ENCODE results near the gene RSRP1.

RSRP1 gene

DNA sequence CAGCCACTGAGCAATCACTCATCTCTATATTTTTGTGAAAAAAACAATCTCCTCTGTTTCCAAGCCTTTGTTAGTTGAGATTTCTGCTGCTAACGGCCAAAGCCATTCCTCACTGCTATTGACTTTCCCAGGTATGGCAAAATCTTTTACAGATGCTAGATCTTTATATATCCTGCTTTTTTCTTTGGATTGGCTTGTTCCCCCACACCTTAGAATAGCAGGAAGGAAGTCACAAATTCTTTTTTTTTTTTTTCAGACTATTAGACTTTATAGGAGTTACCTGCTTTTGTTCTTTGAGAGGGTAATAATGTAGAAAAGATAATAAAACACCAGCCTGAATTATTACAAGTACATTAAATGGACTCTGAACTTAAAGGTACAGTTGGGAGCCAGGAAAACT lies 39.2 kb downstream of the RSRP1 start:
- TF ChIP-seq ZNF274 (IDR thresholded peaks at IDR 0.05; ENCODE audit: low read depth, low read length) = no peak
- no peak overlapping the region for H3K4me3 ChIP-seq (ENCODE audit: low read length)

- TF ChIP-seq ZNF274 (IDR thresholded peaks at IDR 0.05; ENCODE audit: low read depth, low read length) = no peak
- H3K4me3 ChIP-seq (ENCODE audit: low read length) = no peak overlapping the region
These were observed 41.1 kb downstream of the RSRP1 start for GRCh38 chr1:25206201-25206600.

DNA sequence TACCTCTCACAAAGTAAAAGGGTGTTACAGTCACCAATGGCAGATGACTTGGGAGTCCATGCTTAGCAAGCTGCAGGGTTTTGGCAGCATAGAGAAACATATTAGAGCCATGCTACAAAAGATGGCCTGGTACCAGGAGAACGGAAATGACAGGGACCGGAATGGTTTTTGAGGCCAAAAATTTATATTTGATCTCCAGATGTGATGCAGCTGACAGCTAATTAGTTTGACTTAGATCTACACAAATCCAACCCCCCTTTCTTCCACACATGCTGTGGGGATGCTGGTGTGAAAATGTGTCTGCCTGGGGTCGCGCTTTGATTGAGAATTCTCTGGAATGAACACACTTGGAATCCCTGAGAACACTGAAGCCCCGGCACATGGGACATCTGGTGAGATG lies 41.5 kb downstream of the RSRP1 start:
- no peak overlapping the region for H3K4me3 ChIP-seq (ENCODE audit: low read length)
- TF ChIP-seq ZNF274 (IDR thresholded peaks at IDR 0.05; ENCODE audit: low read depth, low read length) = no peak

- H3K4me3 ChIP-seq (ENCODE audit: low read length) = no peak overlapping the region
- no peak for TF ChIP-seq ZNF274 (IDR thresholded peaks at IDR 0.05; ENCODE audit: low read depth, low read length)
These were observed 42.3 kb downstream of the RSRP1 start for GRCh38 chr1:25204797-25205480.

DNA sequence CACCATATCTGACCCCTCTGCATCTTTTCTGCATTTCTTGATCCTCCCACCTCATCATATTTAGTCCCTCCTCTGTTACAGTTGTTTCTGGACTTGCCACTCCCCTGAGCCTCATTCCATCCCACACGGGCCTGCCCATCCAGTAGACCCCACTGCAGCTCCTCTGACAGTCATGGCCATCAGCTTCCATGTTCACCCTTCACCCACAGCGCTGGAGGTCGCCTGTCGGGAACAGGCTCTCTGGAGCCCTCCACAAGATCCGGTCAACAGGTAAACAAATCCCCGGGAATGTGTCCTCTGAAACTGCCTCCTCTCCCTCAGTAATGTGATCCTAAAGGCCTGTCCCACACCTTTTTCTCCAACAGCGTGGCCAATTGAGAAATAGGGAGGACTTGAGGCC lies 46.2 kb downstream of the RSRP1 start:
- TF ChIP-seq ZNF274 (IDR thresholded peaks at IDR 0.05; ENCODE audit: low read depth, low read length) = no peak
- no peak overlapping the region for H3K4me3 ChIP-seq (ENCODE audit: low read length)

DNA sequence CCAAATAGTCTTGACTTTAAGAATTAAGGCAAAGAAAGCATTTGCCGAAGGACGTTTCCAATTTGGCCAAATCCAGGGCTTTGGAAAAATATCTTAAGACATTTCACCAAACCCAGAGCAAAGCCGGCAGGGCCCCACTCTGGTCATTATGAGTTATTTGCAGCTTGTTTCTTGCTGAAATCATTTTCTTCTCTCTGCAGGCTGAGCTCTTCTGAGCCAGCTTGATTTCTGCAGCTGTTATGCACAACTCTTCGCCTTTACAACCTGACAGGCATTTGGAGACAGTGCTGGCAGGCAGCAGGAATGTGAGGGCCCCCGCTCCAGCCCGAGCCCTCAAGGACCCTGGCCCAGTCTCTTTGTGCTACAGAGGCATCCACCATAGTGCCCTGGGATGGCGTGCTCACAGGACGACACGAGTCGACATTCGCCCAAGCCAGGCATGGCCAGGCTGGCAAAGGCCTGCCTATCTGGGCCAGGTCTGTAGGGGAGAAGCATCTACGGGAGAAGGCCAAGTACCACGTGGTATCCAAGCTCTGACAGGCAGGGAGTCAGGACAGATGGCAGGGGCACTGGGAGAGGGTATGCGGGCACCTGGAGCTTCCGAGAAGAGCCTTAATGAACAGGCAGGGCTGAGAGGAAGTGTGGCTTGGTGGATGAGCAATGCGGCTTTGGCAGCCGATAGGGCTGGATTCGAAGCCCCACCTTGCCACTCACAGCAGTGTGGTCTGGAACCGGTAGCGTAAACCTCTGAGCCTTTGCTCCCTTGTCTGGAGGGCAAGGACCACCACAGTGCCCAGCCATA lies 47.2 kb downstream of the RSRP1 start:
- no peak for TF ChIP-seq ZNF274 (IDR thresholded peaks at IDR 0.05; ENCODE audit: low read depth, low read length)
- no peak overlapping the region for H3K4me3 ChIP-seq (ENCODE audit: low read length)

GRCh38 chr1:25198663-25199252 lies 48.5 kb downstream of the RSRP1 start:
- TF ChIP-seq ZNF274 (IDR thresholded peaks at IDR 0.05; ENCODE audit: low read depth, low read length) = no peak
- H3K4me3 ChIP-seq (ENCODE audit: low read length) = no peak overlapping the region

DNA sequence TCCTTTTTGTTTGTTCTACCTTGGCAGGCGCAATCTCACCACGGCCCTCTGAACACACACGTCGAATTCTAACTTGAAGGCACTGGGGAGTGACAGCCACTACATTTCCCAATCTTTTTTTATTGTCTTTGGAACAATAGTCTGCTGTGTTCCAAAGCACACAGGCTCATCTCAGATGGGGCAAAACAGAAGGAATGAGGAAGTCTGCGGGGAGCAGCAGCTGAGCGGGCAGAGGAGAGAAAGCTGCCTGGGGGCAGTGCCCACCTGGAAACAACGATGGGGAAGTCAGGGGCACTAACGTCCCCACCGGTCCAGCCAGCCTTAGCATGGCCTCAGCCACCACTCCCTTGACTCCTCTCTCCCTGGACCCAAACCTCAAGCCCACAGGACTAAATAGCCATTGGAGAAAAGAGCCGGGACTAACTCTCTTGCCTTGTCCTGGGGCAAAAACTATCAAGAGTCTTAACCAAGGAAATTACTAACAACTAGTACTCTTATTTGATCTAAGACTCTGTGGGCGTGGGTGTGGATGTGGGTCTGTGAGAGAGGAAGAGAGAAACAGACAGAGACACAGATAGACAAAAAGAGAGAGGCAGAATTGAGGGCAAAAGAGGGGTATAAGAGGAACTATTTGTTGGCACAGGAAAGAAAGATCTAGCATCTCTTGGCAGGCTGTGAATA lies 49.1 kb downstream of the RSRP1 start:
- H3K4me3 ChIP-seq (ENCODE audit: low read length) = no peak overlapping the region
- TF ChIP-seq ZNF274 (IDR thresholded peaks at IDR 0.05; ENCODE audit: low read depth, low read length) = no peak

GRCh38 chr1:25197235-25197975 lies 49.8 kb downstream of the RSRP1 start:
- H3K4me3 ChIP-seq (ENCODE audit: low read length) = no peak overlapping the region
- no peak for TF ChIP-seq ZNF274 (IDR thresholded peaks at IDR 0.05; ENCODE audit: low read depth, low read length)

- no peak for TF ChIP-seq ZNF274 (IDR thresholded peaks at IDR 0.05; ENCODE audit: low read depth, low read length)
- no peak overlapping the region for H3K4me3 ChIP-seq (ENCODE audit: low read length)
These were observed 50.4 kb downstream of the RSRP1 start for GRCh38 chr1:25196830-25197229.

GRCh38 chr1:25195835-25196234 lies 51.4 kb downstream of the RSRP1 start:
- H3K4me3 ChIP-seq (ENCODE audit: low read length) = no peak overlapping the region
- TF ChIP-seq ZNF274 (IDR thresholded peaks at IDR 0.05; ENCODE audit: low read depth, low read length) = no peak

DNA sequence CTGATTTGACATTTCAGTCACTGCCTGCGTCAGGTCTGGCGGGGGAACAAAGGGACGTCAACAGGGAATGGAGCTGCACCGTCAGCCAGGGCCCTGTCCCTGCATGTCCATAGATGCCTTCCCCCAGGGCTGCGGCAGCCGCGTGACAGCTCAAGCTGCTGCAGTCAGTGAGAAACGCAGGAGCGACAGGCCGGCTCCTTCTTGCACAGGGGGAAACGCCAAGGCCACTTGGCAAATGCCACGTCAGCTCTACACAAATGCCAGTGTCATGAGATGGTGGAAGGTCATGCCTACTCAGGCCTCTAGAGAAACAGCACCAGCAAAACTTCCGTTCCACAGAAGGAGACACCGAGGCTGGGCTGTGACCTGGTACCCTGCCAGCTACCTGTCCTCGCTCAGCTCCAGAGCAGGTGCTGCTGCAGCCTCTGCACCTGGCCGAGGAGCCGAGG lies 52.7 kb downstream of the RSRP1 start:
- no peak overlapping the region for H3K4me3 ChIP-seq (ENCODE audit: low read length)
- TF ChIP-seq ZNF274 (IDR thresholded peaks at IDR 0.05; ENCODE audit: low read depth, low read length) = no peak

GRCh38 chr1:25194054-25194453 lies 53.2 kb downstream of the RSRP1 start:
- H3K4me3 ChIP-seq (ENCODE audit: low read length) = no peak overlapping the region
- no peak for TF ChIP-seq ZNF274 (IDR thresholded peaks at IDR 0.05; ENCODE audit: low read depth, low read length)

DNA sequence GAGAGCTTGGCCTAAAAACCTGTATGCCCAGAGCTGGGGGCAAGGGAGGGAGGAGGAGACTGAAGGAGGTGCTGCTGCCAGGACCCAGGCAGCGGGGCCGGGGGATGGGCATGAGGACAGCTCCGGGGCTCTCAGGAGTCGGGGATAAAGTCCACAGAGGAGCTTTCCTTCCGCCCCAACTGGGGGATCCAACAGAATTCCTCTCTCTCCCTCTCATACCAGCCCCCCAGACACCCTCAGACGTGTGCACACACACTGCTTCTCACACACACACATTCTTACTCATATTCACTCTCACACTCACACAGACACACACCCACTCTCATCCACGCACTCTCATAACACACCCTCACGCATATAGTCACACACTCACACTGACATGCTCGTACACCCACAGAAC lies 54.0 kb downstream of the RSRP1 start:
- TF ChIP-seq ZNF274 (IDR thresholded peaks at IDR 0.05; ENCODE audit: low read depth, low read length) = no peak

More for the DNA sequence above, 54.0 kb downstream of the RSRP1 start:
- H3K4me3 ChIP-seq (ENCODE audit: low read length) = no peak overlapping the region
